PC-3 (cell line): ENCODE results near the gene LILRA6. TPM values are rescaled to one million over a fixed set of nuclear protein-coding genes. Genes with fewer than 3 reads are reported as not detected.

ENCODE experiments used
- ATAC-seq: fragments of 200-7000 bp; cut with Tn5 transposase; 2 replicates; pipeline ENCODE4 v1.9.1; 2020; ENCODE audit warnings: mild to moderate bottlenecking, moderate library complexity
- BruUV-seq: library from RNA; stranded (reverse); fragments of 400-500 nt; replicated peaks from 2 replicates; lab custom pipeline; 2021; lab: Mats Ljungman, UMichigan
- CTCF ChIA-PET: fragments of 300-600 bp; sonication (Branson Sonifier 250); formaldehyde crosslinking; loops from one replicate; lab custom pipeline; 2022; ENCODE audit warnings: antibody characterized with exemption; lab: Charles Lee
- POLR2A ChIA-PET: fragments of 300-600 bp; sonication (Branson Sonifier 250); formaldehyde crosslinking; loops from one replicate; lab custom pipeline; 2022; ENCODE audit warnings: antibody characterized with exemption; ENCODE audit not compliant: unreplicated experiment; lab: Charles Lee
- DNase-seq: peaks from one replicate; pipeline ENCODE4 v3.0.0-alpha.2; 2015
- H2AFZ ChIP-seq: fragments of 300-600 bp; sonication (generic); 2 replicates; pipeline ENCODE4 v1.6.0; 2016; ENCODE audit warnings: antibody characterized with exemption, low read length
- H3F3A ChIP-seq: fragments of 300-600 bp; sonication (generic); one replicate; pipeline ENCODE4 v1.6.0; 2017; ENCODE audit warnings: antibody characterized with exemption, low read length, control low read depth, mild to moderate bottlenecking; ENCODE audit not compliant: unreplicated experiment
- H3K27ac ChIP-seq: fragments of 300-600 bp; sonication (generic); 2 replicates; pipeline ENCODE4 v1.5.1; 2016; ENCODE audit warnings: mild to moderate bottlenecking, low read length
- H3K27me3 ChIP-seq: fragments of 300-600 bp; sonication (generic); 2 replicates; pipeline ENCODE4 v1.6.1; 2016; ENCODE audit warnings: low read length, mixed read lengths
- H3K36me3 ChIP-seq: fragments of 300-600 bp; sonication (generic); 2 replicates; pipeline ENCODE4 v1.6.1; 2016; ENCODE audit warnings: low read depth, mixed run types, low read length, mixed read lengths
- H3K4me1 ChIP-seq: fragments of 300-600 bp; sonication (generic); 2 replicates; pipeline ENCODE4 v1.5.1; 2016; ENCODE audit warnings: low read length; ENCODE audit not compliant: insufficient read depth
- H3K4me2 ChIP-seq: fragments of 300-600 bp; sonication (generic); 2 replicates; pipeline ENCODE4 v1.6.0; 2016; ENCODE audit warnings: low read length
- H3K4me3 ChIP-seq: fragments of 300-600 bp; sonication (generic); 2 replicates; pipeline ENCODE4 v1.5.1; 2016; ENCODE audit warnings: mild to moderate bottlenecking, low read length, mixed read lengths
- H3K79me2 ChIP-seq: fragments of 300-600 bp; sonication (generic); 2 replicates; pipeline ENCODE4 v1.6.1; 2017; ENCODE audit warnings: low read length, mixed read lengths
- H3K9ac ChIP-seq: fragments of 300-600 bp; sonication (generic); 2 replicates; pipeline ENCODE4 v1.6.0; 2016; ENCODE audit warnings: mild to moderate bottlenecking, low read length
- H3K9me2 ChIP-seq: fragments of 300-600 bp; sonication (generic); replicated peaks from 2 replicates; pipeline ENCODE4 v1.6.1; 2016; ENCODE audit warnings: mixed run types, low read length, mixed read lengths
- H3K9me3 ChIP-seq: fragments of 300-600 bp; sonication (generic); 2 replicates; pipeline ENCODE4 v1.6.1; 2016; ENCODE audit warnings: low read length, mixed read lengths
- H4K20me1 ChIP-seq: fragments of 300-600 bp; sonication (generic); 2 replicates; pipeline ENCODE4 v1.6.1; 2016; ENCODE audit warnings: low read length, mixed read lengths
- EZH2 ChIP-seq: fragments of 300-600 bp; sonication (generic); IDR thresholded peaks from one replicate; pipeline ENCODE4 v1.6.1; 2017; ENCODE audit warnings: antibody characterized with exemption, mild to moderate bottlenecking, low read length; ENCODE audit not compliant: unreplicated experiment
- EZH2phosphoT487 ChIP-seq: fragments of 300-600 bp; sonication (generic); IDR thresholded peaks from 2 replicates; pipeline ENCODE4 v1.6.1; 2018; ENCODE audit warnings: mild to moderate bottlenecking, antibody characterized with exemption, low read length, borderline replicate concordance
- intact Hi-C: fragments of 100-400 bp; cut with micrococcal nuclease; formaldehyde crosslinking; loops from 2 replicates; pipeline ENCODE4 v1.9.0; 2023
- total RNA-seq: library from RNA; depleted of rRNA; stranded (reverse); fragments of >200 nt; gene quantifications from 2 replicates; pipeline ENCODE4 v1.2.3, GENCODE V29; 2014
- TF ChIP-seq, protein P1 (sequence below): fragments of 300-600 bp; sonication (generic); conservative IDR thresholded peaks from 2 replicates; pipeline ENCODE4 v1.5.1; 2017; ENCODE audit warnings: antibody characterized with exemption, low read depth, mild to moderate bottlenecking, low read length

The LILRA6 gene
- total RNA-seq, 1 experiment from 2014 or later = not detected

- ATAC-seq (peak; percentile 98), DNase-seq (peak; percentile 93)
- H4K20me1 ChIP-seq = no peaks in the 10 kb centered on the region
- H3K79me2 ChIP-seq = no peaks in the 10 kb centered on the region
- H3K4me3 ChIP-seq = no peak overlapping the region
- H3K27me3 ChIP-seq = peaks cover 10% of the 10 kb centered on the region; the same call in 1 of the 2 replicates
- peaks cover 8% of the 10 kb centered on the region for H3K4me1 ChIP-seq
- no peaks in the 10 kb centered on the region for H3F3A ChIP-seq
- no peak for TF ChIP-seq EZH2
- TF ChIP-seq EZH2phosphoT487 = no peak
- TF ChIP-seq, protein P1, sequence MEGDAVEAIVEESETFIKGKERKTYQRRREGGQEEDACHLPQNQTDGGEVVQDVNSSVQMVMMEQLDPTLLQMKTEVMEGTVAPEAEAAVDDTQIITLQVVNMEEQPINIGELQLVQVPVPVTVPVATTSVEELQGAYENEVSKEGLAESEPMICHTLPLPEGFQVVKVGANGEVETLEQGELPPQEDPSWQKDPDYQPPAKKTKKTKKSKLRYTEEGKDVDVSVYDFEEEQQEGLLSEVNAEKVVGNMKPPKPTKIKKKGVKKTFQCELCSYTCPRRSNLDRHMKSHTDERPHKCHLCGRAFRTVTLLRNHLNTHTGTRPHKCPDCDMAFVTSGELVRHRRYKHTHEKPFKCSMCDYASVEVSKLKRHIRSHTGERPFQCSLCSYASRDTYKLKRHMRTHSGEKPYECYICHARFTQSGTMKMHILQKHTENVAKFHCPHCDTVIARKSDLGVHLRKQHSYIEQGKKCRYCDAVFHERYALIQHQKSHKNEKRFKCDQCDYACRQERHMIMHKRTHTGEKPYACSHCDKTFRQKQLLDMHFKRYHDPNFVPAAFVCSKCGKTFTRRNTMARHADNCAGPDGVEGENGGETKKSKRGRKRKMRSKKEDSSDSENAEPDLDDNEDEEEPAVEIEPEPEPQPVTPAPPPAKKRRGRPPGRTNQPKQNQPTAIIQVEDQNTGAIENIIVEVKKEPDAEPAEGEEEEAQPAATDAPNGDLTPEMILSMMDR = peak; percentile 99
- no peak overlapping the region for H3K27ac ChIP-seq
- no peak overlapping the region for H2AFZ ChIP-seq
- POLR2A ChIA-PET = interaction anchor here (0.7 kb wide), 1 partner anchor 40 kb away, joined by 4 read pairs; the partner anchor contains the start of gene TSEN34
- CTCF ChIA-PET = interaction anchor here (0.6 kb wide), 1 partner anchor 223 kb away, joined by 3 read pairs; no protein-coding TSS in a partner anchor
- intact Hi-C loops = loop anchor here (1.0 to 10.0 kb wide), 3 partner anchors 41 to 427 kb away; no protein-coding TSS in a partner anchor
- H3K36me3 ChIP-seq = no peaks in the 10 kb centered on the region
- H3K9me2 ChIP-seq = no peaks in the 10 kb centered on the region
- no peak overlapping the region for H3K9ac ChIP-seq
- no peaks in the 10 kb centered on the region for H3K9me3 ChIP-seq
- no TSS peak for BruUV-seq
- H3K4me2 ChIP-seq = no peak overlapping the region
Measured at GRCh38 chr19:54231077-54231931, 11.3 kb downstream of the LILRA6 start.

DNA sequence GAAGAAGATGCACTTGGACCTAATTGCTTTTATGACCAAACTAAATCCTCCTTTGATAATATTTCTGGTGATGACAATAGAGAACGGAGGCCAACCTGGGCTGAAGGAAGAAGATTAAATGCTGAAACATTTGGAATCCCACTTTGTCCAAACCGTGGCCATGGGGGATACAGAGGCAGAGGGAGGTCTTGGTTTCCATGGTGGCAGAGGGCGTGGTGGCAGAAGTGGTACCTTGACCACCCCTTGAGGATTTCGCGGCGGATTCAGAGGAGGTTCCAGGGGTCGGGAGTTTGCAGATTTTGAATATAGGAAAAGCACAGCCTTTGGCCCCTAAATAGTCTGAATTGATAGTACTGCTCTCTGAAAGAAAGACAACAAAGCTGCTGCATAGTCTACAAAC is 12.6 kb downstream of the LILRA6 start:
- H3K27me3 ChIP-seq = peaks cover 6% of the 10 kb centered on the region; the same call in 1 of the 2 replicates
- no peaks in the 10 kb centered on the region for H4K20me1 ChIP-seq
- CTCF ChIA-PET = no interaction called here
- no peak for ATAC-seq
- TF ChIP-seq EZH2 (no peak), EZH2phosphoT487 (no peak)
- TF ChIP-seq, protein P1 = no peak
- no peaks in the 10 kb centered on the region for H3F3A ChIP-seq
- H3K9me2 ChIP-seq = no peaks in the 10 kb centered on the region
- H3K4me1 ChIP-seq = peaks cover 8% of the 10 kb centered on the region
- no peak for DNase-seq
- no peak overlapping the region for H3K4me3 ChIP-seq
- H2AFZ ChIP-seq = no peak overlapping the region
- BruUV-seq = no TSS peak
- no peak overlapping the region for H3K27ac ChIP-seq
- H3K36me3 ChIP-seq = no peaks in the 10 kb centered on the region
- no peak overlapping the region for H3K9ac ChIP-seq
- H3K9me3 ChIP-seq = no peaks in the 10 kb centered on the region
- POLR2A ChIA-PET = no interaction called here
- intact Hi-C loops = loop anchor here (10.0 kb wide), 1 partner anchor 425 kb away; no protein-coding TSS in a partner anchor
- H3K79me2 ChIP-seq = no peaks in the 10 kb centered on the region
- no peak overlapping the region for H3K4me2 ChIP-seq
